Breast epithelium (tissue), 4 donors: ENCODE data around the gene PLD5. TPM values are rescaled to one million over a fixed set of nuclear protein-coding genes. Genes with fewer than 3 reads are reported as not detected.

ENCODE experiments used
- DNase-seq, 2 donors: peaks; one replicate each; pipeline ENCODE4 v3.0.0-alpha.2; 2019; ENCODE audit warnings: low spot score in 2 of 2
- H3K27ac ChIP-seq, 2 donors: fragments of 200-600 bp; sonication (generic) in 1 of 2; one replicate each; pipeline ENCODE4 v1.5.1; 2016 to 2019; ENCODE audit warnings: mild to moderate bottlenecking in 1 of 2
- H3K27me3 ChIP-seq, 2 donors: fragments of 200-600 bp; sonication (generic) in 1 of 2; one replicate each; pipeline versions ENCODE4 v1.5.1 to v1.6.0; 2017 to 2019; ENCODE audit warnings: control low read depth in 1 of 2, mild to moderate bottlenecking in 1 of 2
- H3K36me3 ChIP-seq: fragments of 200-600 bp; one replicate; pipeline ENCODE4 v1.5.1; 2019
- H3K4me1 ChIP-seq, 2 donors: fragments of 200-600 bp; sonication (generic); one replicate each; pipeline ENCODE4 v1.5.1; 2016 to 2019; ENCODE audit warnings: control low read depth in 1 of 2
- H3K4me3 ChIP-seq, 3 donors: fragments of 200-600 bp; sonication (generic); 1 replicate in 2 of 3; 2 replicates in 1 of 3; pipeline ENCODE4 v1.5.1; 2016 to 2019; ENCODE audit warnings: mild to moderate bottlenecking in 3 of 3, moderate library complexity in 2 of 3
- H3K9me3 ChIP-seq, 2 donors: fragments of 200-600 bp; sonication (generic) in 1 of 2; one replicate each; pipeline ENCODE4 v1.5.1; 2016 to 2019; ENCODE audit warnings: control low read depth in 1 of 2
- POLR2A ChIP-seq: fragments of 450-650 bp; IDR thresholded peaks from one replicate; pipeline ENCODE4 v1.6.1; 2016; ENCODE audit warnings: antibody characterized with exemption, mild to moderate bottlenecking, moderate library complexity
- POLR2AphosphoS5 ChIP-seq, 3 donors: sonication (generic); formaldehyde crosslinking; IDR thresholded peaks; one replicate each; pipeline ENCODE4 v1.6.1; 2017; ENCODE audit warnings: antibody characterized with exemption in 3 of 3
- intact Hi-C: fragments of 100-400 bp; cut with DNase I; formaldehyde crosslinking; loops from one replicate; pipeline ENCODE4 v1.15.1; 2023; ENCODE audit warnings: low total_unique reads
- total RNA-seq, 3 donors: library from RNA; depleted of rRNA; stranded (reverse); fragments of >200 nt; gene quantifications; one replicate each; pipeline ENCODE4 v1.1.0, GENCODE V29; 2016
- TF ChIP-seq, protein P1 (sequence below), 3 donors: fragments of 450-650 bp; IDR thresholded peaks; one replicate each; pipeline ENCODE4 v1.5.1; 2016 to 2017; ENCODE audit warnings: antibody characterized with exemption in 3 of 3, mild to moderate bottlenecking in 3 of 3, moderate library complexity in 3 of 3

PLD5 gene
- total RNA-seq, 3 donors from 2014 or later: 0.32 to 0.98 (median 0.44) TPM

DNA sequence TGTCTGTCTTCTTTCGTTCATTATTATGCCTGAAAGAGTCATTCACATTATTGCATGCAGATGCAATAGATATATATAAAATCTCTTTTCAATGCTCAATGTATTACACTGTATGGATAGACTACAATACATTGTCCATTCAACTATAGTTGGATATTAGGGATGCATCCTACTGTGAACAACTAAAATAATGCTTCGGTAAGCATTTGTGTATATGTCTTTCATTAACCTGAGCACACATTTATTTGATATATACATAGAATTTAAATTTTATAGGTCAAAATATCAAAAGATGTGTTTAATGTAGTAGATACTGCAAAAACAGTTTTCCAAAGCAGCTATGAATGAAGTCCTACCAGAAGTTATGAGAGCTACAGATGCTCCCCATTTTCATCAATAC is 8.9 kb downstream of the PLD5 start:
- H3K9me3 ChIP-seq: peaks cover 0 to 7% of the 10 kb centered on the region in 2 donors
- intact Hi-C loops: no loop called here
- H3K4me1 ChIP-seq: no peaks in the 10 kb centered on the region
- no peak for DNase-seq
- H3K27me3 ChIP-seq: no peaks in the 10 kb centered on the region
- no peak overlapping the region for H3K4me3 ChIP-seq
- H3K36me3 ChIP-seq: no peaks in the 10 kb centered on the region
- TF ChIP-seq POLR2A (no peak), POLR2AphosphoS5 (IDR thresholded peaks at IDR 0.05) (no peak)
- TF ChIP-seq, protein P1, sequence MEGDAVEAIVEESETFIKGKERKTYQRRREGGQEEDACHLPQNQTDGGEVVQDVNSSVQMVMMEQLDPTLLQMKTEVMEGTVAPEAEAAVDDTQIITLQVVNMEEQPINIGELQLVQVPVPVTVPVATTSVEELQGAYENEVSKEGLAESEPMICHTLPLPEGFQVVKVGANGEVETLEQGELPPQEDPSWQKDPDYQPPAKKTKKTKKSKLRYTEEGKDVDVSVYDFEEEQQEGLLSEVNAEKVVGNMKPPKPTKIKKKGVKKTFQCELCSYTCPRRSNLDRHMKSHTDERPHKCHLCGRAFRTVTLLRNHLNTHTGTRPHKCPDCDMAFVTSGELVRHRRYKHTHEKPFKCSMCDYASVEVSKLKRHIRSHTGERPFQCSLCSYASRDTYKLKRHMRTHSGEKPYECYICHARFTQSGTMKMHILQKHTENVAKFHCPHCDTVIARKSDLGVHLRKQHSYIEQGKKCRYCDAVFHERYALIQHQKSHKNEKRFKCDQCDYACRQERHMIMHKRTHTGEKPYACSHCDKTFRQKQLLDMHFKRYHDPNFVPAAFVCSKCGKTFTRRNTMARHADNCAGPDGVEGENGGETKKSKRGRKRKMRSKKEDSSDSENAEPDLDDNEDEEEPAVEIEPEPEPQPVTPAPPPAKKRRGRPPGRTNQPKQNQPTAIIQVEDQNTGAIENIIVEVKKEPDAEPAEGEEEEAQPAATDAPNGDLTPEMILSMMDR (IDR thresholded peaks at IDR 0.05): no peak
- H3K27ac ChIP-seq: no peak overlapping the region

DNA sequence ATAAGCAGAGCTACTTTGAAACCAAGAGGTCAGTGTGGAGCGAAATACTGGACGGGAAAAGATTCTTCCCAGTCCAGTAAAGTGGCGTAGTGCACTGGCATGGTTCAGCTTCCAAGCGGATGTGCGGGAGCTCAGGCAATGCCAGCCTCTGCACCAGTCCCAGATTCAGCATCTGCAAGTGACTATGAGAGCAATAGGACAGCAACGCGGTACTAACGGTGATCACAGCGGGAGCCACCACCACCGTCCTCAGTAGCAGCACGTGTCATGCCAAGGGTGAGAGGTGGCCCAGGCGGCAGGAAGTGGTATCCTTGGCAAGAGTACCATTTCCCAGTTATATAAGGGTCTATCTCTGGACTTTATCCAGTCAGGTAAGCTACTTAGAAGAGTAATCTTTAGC is 17.8 kb downstream of the PLD5 start:
- no peak overlapping the region for H3K4me3 ChIP-seq
- no peaks in the 10 kb centered on the region for H3K9me3 ChIP-seq
- H3K27me3 ChIP-seq: no peaks in the 10 kb centered on the region
- no peak overlapping the region for H3K27ac ChIP-seq
- H3K36me3 ChIP-seq: no peaks in the 10 kb centered on the region
- DNase-seq: no peak
- no peaks in the 10 kb centered on the region for H3K4me1 ChIP-seq
- TF ChIP-seq POLR2A (no peak), POLR2AphosphoS5 (IDR thresholded peaks at IDR 0.05) (no peak)
- TF ChIP-seq, protein P1 (IDR thresholded peaks at IDR 0.05): no peak
- intact Hi-C loops: no loop called here

DNA sequence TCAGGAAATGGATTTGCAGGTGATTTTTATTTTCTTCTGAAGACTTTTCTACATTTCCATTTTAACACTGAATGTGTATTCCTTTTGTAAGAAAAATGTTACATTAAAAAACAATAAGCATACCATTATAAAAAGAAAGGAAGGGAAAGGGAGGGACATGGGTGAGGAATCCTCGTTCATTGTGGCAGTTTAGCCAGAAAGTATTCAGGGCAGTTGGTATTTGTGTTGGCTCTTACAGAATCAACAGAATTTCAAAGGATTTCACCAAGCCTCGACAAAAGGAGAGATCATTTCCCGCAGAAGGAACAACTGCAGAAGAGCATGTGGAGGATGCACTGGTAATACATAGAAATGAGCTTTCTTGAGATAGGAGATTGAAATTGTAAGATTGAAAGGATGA is 35.0 kb downstream of the PLD5 start:
- H3K27me3 ChIP-seq: no peaks in the 10 kb centered on the region
- H3K4me1 ChIP-seq: no peaks in the 10 kb centered on the region
- H3K36me3 ChIP-seq: no peaks in the 10 kb centered on the region
- intact Hi-C loops: no loop called here
- no peak overlapping the region for H3K27ac ChIP-seq
- no peaks in the 10 kb centered on the region for H3K9me3 ChIP-seq
- DNase-seq: no peak
- H3K4me3 ChIP-seq: no peak overlapping the region
- TF ChIP-seq, protein P1 (IDR thresholded peaks at IDR 0.05): no peak
- TF ChIP-seq POLR2A (no peak), POLR2AphosphoS5 (IDR thresholded peaks at IDR 0.05) (no peak)

DNA sequence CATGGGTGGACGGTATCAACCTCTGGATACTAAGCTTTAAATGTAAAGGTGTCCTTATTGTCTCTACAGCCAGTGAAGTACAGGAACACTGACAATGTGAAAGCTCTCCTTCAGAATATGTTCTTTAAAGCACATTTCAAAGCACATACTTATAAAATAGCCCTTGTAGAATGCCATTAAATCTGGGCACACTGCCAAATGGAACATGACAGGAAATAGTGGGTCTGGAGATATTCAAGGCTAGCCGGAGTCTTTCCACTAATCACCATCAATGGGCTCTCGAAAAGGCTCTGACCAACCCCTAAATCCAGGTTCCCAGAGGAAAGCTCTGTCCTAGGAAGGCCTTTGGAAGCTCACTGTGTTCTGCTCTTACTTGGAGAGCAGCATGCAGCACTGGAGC is 46.6 kb downstream of the PLD5 start:
- Histone ChIP-seq H3K9me3 (peaks cover 0 to 6% of the 10 kb centered on the region in 2 donors), H3K27me3 (no peaks in the 10 kb centered on the region), H3K4me3 (no peak overlapping the region), H3K27ac (no peak overlapping the region), H3K4me1 (no peaks in the 10 kb centered on the region), H3K36me3 (no peaks in the 10 kb centered on the region)
- TF ChIP-seq POLR2AphosphoS5 (IDR thresholded peaks at IDR 0.05) (no peak), POLR2A (no peak)
- TF ChIP-seq, protein P1 (IDR thresholded peaks at IDR 0.05): no peak
- DNase-seq: no peak
- intact Hi-C loops: no loop called here

DNA sequence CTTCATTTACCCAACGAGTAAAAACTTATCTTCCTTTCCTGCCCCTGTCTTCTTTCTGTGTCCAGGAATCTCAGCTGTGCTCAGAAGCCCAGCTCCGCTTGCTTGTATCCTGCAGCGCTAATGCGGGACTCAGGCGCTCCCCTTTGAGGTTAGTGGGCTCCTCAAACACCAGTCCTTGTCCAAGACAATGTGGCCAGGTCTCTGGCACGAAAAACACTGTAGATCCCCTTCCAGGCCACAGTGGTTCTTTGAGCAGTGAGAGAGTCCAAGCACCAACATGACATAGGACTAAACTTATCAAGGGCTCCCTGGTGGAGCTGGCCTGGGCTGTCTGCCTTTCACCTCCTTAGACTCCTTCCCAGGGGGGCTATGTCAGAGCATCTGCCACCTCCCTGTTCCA is 53.7 kb downstream of the PLD5 start:
- Histone ChIP-seq H3K27me3 (no peaks in the 10 kb centered on the region), H3K9me3 (peaks cover 0 to 5% of the 10 kb centered on the region in 2 donors), H3K27ac (no peak overlapping the region), H3K36me3 (no peaks in the 10 kb centered on the region), H3K4me1 (no peaks in the 10 kb centered on the region), H3K4me3 (no peak overlapping the region)
- TF ChIP-seq, protein P1 (IDR thresholded peaks at IDR 0.05): no peak
- no peak for TF ChIP-seq POLR2AphosphoS5 (IDR thresholded peaks at IDR 0.05)
- no peak for TF ChIP-seq POLR2A
- DNase-seq: no peak
- intact Hi-C loops: no loop called here
